A549 (cell line): ENCODE measurements around the gene FAM163A.

Source experiments
- CBX8 ChIP-seq: fragments of 200-600 bp; sonication (generic); IDR thresholded peaks from 2 replicates; pipeline ENCODE4 v1.6.1; 2016
- CTCF ChIP-seq: fragments of >200 bp; sonication (Bioruptor Twin); formaldehyde crosslinking; IDR thresholded peaks from 3 replicates; pipeline ENCODE4 v1.5.1; 2016
- EP300 ChIP-seq, 2 experiments: fragments of >200 bp; sonication (Bioruptor Twin); formaldehyde crosslinking; IDR thresholded peaks; 2 replicates in 1 of 2; 3 replicates in 1 of 2; pipeline ENCODE4 v1.6.1; 2016 to 2017
- NR3C1 ChIP-seq: fragments of >200 bp; sonication (Bioruptor Twin); formaldehyde crosslinking; IDR thresholded peaks from 3 replicates; pipeline ENCODE4 v1.6.1; 2017
- PBX3 ChIP-seq: IDR thresholded peaks from 2 replicates; pipeline ENCODE4 v1.6.1; 2012
- POLR2A ChIP-seq: IDR thresholded peaks from 2 replicates; pipeline ENCODE4 v1.6.1; 2012; ENCODE audit warnings: mild to moderate bottlenecking, low read length
- RFX5 ChIP-seq: fragments of 450-650 bp; IDR thresholded peaks from 2 replicates; pipeline ENCODE4 v1.7.1; 2014; ENCODE audit warnings: antibody characterized with exemption, mild to moderate bottlenecking, moderate library complexity
- RNF2 ChIP-seq: fragments of 200-600 bp; sonication (generic); IDR thresholded peaks from 2 replicates; pipeline ENCODE4 v1.6.1; 2016; ENCODE audit warnings: low read depth, mild to moderate bottlenecking, antibody characterized with exemption, moderate library complexity, borderline replicate concordance
- TP53 ChIP-seq: fragments of 250-450 bp; sonication (Bioruptor Pico); IDR thresholded peaks from 2 replicates; pipeline ENCODE4 v1.5.0; 2021; ENCODE audit warnings: mild to moderate bottlenecking, moderate library complexity

- no peak for TF ChIP-seq RFX5
- TF ChIP-seq CTCF = no peak
- TF ChIP-seq TP53 (CRISPR knock-in tag) = no peak
- TF ChIP-seq POLR2A = no peak
- no peak for TF ChIP-seq RNF2
- no peak for TF ChIP-seq NR3C1
- TF ChIP-seq EP300 (IDR thresholded peaks at IDR 0.05) = no peak
- TF ChIP-seq CBX8 = no peak
- no peak for TF ChIP-seq PBX3
Observed at GRCh38 chr1:179742291-179742690, 800 bp upstream of the FAM163A start.
